Measurements from ENCODE around the gene TBL2. TPM values are rescaled to one million over a fixed set of nuclear protein-coding genes. Genes with fewer than 3 reads are reported as not detected.

Gene TBL2
- total RNA-seq, 4 donors from 2014 or later: 31.9 to 56.3 (median 46.2) TPM

GRCh38 chr7:73623798-73624668 is 45.7 kb upstream of the TBL2 start, which contains the start of gene MLXIPL:
TSS of gene MLXIPL (minus strand) at chr7:73624522. CDS start at chr7:73624492, 30 bp downstream.
- Histone ChIP-seq H3K27me3 (peaks cover 73% of the 10 kb centered on the region), H3K27ac (peak within 1 kb of the TSS in 3 of 4 donors; percentile 37 to 54 (median 44)), H3K9me3 (no peaks in the 10 kb centered on the region), H3K4me1 (peaks cover 15 to 24% (median 19%) of the 10 kb centered on the region in 4 donors), H3K36me3 (no peaks in the 10 kb centered on the region), H3K4me3 (peak within 1 kb of the TSS in 3 of 4 donors; percentile 31 to 57 (median 42))
- intact Hi-C loops (cut with DNase I; ENCODE audit: low total_unique reads): no loop called here
- TF ChIP-seq EP300 (IDR thresholded peaks at IDR 0.05; ENCODE audit: low read depth): no peak
- no peak for TF ChIP-seq CTCF (IDR thresholded peaks at IDR 0.05)
- peak; percentile 77 for TF ChIP-seq POLR2A (IDR thresholded peaks at IDR 0.05)
- peak; percentile 35 to 84 (median 69) for TF ChIP-seq POLR2AphosphoS5 (IDR thresholded peaks at IDR 0.05)
- in situ Hi-C loops (cut with MboI; ENCODE audit: low pct_ligation_motif_present in 1 of 4, low pct_unique_long_range_greater_than_20kb in 1 of 4, low sequenced_read_pairs in 3 of 4): no loop called here
- WGBS, 2 donors (ENCODE audit: low coverage in 1 of 2): 9% methylated on average over 50 of the region's 80 CpGs; no CpG with 5 or more reads in 1 of the 2 donors
- DNase-seq: peak; percentile 91

GRCh38 chr7:73622909-73623797 is 44.8 kb upstream of the TBL2 start:
- H3K4me3 ChIP-seq: peak overlapping the region in 3 of 4 donors; percentile 31 to 57 (median 42)
- H3K27ac ChIP-seq: peak overlapping the region in 1 of 4 donors; percentile 37
- no peaks in the 10 kb centered on the region for H3K36me3 ChIP-seq
- H3K4me1 ChIP-seq: peaks cover 15 to 24% (median 19%) of the 10 kb centered on the region in 4 donors
- in situ Hi-C loops (cut with MboI; ENCODE audit: low pct_ligation_motif_present in 1 of 4, low pct_unique_long_range_greater_than_20kb in 1 of 4, low sequenced_read_pairs in 3 of 4) (no loop called here), intact Hi-C loops (cut with DNase I; ENCODE audit: low total_unique reads) (no loop called here)
- TF ChIP-seq POLR2A (IDR thresholded peaks at IDR 0.05) (no peak), CTCF (IDR thresholded peaks at IDR 0.05) (no peak), POLR2AphosphoS5 (IDR thresholded peaks at IDR 0.05) (no peak), EP300 (IDR thresholded peaks at IDR 0.05; ENCODE audit: low read depth) (no peak)
- 7% methylated on average over 42 of the region's 58 CpGs; no CpG with 5 or more reads in 1 of the 2 donors for WGBS, 2 donors (ENCODE audit: low coverage in 1 of 2)
- H3K27me3 ChIP-seq: peaks cover 67% of the 10 kb centered on the region
- no peaks in the 10 kb centered on the region for H3K9me3 ChIP-seq
- DNase-seq: peak; percentile 37

DNA sequence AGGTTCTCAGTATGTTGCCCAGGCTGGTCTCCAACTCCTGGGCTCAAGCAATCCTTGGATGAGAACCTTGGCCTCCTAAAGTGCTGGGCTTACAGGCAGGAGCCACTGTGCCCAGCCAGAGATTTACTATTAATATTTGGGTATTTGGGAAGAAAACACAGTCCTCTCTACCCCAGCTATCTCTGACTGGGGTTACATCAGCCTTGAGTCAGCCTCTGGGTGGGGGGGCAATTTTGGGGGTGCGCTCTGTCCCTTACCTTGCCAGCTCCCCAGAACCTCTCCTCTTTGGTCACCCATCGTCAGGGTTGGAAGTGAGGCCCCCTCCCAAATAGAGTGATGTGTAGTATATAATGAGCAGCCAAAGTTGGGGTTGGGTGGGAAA is 44.1 kb upstream of the TBL2 start:
- Histone ChIP-seq H3K4me1 (peaks cover 15 to 24% (median 19%) of the 10 kb centered on the region in 4 donors), H3K27ac (no peak overlapping the region), H3K27me3 (peaks cover 61% of the 10 kb centered on the region), H3K4me3 (no peak overlapping the region), H3K36me3 (no peaks in the 10 kb centered on the region), H3K9me3 (no peaks in the 10 kb centered on the region)
- intact Hi-C loops (cut with DNase I; ENCODE audit: low total_unique reads) (no loop called here), in situ Hi-C loops (cut with MboI; ENCODE audit: low pct_ligation_motif_present in 1 of 4, low pct_unique_long_range_greater_than_20kb in 1 of 4, low sequenced_read_pairs in 3 of 4) (no loop called here)
- TF ChIP-seq CTCF (IDR thresholded peaks at IDR 0.05): no peak
- no peak for TF ChIP-seq POLR2AphosphoS5 (IDR thresholded peaks at IDR 0.05)
- no peak for TF ChIP-seq EP300 (IDR thresholded peaks at IDR 0.05; ENCODE audit: low read depth)
- TF ChIP-seq POLR2A (IDR thresholded peaks at IDR 0.05): no peak
- no peak for DNase-seq
- WGBS, 2 donors (ENCODE audit: low coverage in 1 of 2): 21 to 25% methylated on average over 2 of the region's 2 CpGs
